Measurements from ENCODE around the gene FAM200A.

DNA sequence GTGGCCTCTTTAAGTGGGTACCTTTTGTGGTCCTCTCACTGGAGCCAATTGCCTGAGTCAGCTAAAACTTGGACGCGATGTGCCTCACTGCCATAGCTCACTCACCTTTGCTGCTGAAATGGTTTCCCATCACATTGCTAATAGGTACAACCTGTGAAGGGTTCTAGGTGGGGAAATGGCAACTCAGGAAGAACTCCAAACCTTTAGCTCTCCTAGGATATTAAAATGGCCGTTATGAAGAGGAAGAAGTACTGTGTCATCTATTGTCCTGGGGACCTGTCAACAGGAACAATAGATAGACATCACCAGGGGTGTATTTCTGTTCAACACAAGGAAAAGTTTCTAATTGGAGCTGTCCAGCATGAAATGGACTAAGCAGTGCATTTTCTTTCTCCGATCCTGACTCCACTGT lies 5.3 kb upstream of the FAM200A start:
- TF ChIP-seq CTCF (IDR thresholded peaks at IDR 0.05): no peak
- no peak for TF ChIP-seq EP300 (IDR thresholded peaks at IDR 0.05)
- TF ChIP-seq POLR2A (IDR thresholded peaks at IDR 0.05): no peak

Data from ovary (tissue), 3 donors.